Dedifferentiated amniotic fluid mesenchymal stem cell (primary cell): Measurements from ENCODE around the gene KMT2B.
A peak's percentile ranks its signal among the peaks of the same experiment; 100 is the strongest.
"Not testable (repeated sequence)": the region's sequence is repeated elsewhere in the genome, so short reads cannot be mapped to it uniquely, and the experiment has no call there.

Experiments used
- DNase-seq: peaks from one replicate; pipeline ENCODE4 v3.0.0-alpha.2; 2016; ENCODE audit errors: extremely low spot score

The KMT2B gene, protein sequence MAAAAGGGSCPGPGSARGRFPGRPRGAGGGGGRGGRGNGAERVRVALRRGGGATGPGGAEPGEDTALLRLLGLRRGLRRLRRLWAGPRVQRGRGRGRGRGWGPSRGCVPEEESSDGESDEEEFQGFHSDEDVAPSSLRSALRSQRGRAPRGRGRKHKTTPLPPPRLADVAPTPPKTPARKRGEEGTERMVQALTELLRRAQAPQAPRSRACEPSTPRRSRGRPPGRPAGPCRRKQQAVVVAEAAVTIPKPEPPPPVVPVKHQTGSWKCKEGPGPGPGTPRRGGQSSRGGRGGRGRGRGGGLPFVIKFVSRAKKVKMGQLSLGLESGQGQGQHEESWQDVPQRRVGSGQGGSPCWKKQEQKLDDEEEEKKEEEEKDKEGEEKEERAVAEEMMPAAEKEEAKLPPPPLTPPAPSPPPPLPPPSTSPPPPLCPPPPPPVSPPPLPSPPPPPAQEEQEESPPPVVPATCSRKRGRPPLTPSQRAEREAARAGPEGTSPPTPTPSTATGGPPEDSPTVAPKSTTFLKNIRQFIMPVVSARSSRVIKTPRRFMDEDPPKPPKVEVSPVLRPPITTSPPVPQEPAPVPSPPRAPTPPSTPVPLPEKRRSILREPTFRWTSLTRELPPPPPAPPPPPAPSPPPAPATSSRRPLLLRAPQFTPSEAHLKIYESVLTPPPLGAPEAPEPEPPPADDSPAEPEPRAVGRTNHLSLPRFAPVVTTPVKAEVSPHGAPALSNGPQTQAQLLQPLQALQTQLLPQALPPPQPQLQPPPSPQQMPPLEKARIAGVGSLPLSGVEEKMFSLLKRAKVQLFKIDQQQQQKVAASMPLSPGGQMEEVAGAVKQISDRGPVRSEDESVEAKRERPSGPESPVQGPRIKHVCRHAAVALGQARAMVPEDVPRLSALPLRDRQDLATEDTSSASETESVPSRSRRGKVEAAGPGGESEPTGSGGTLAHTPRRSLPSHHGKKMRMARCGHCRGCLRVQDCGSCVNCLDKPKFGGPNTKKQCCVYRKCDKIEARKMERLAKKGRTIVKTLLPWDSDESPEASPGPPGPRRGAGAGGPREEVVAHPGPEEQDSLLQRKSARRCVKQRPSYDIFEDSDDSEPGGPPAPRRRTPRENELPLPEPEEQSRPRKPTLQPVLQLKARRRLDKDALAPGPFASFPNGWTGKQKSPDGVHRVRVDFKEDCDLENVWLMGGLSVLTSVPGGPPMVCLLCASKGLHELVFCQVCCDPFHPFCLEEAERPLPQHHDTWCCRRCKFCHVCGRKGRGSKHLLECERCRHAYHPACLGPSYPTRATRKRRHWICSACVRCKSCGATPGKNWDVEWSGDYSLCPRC (N-terminal part only)

DNA sequence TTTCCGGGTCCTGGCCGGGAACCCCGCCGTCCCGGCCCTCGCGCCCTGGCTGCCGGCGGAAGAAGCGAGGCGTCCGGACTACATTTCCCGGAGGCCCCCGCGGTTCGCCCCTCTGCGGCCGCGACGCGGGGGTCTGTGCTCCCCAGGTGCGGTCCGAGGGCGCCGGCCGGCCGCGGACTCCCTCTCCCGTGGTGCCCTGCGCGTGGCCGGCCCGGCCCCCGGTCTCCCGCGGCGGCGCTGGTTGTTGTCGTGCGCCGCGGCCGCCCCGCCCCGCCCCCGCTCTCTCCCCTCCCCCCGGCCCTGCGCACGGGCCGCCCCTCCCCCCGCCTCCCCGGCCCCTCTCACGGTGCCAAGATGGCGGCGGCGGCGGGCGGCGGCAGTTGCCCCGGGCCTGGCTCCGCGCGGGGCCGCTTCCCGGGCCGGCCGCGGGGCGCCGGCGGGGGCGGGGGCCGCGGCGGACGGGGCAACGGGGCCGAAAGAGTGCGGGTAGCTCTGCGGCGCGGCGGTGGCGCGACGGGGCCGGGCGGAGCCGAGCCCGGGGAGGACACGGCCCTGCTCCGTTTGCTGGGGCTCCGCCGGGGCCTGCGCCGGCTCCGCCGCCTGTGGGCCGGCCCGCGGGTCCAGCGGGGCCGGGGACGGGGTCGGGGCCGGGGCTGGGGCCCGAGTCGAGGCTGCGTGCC, at the start of gene KMT2B:
Gene KMT2B, plus strand, starts transcription at position 339 of the 680 bp plus-strand sequence. Its CDS starts 16 bp downstream, at position 355.
- peak; percentile 87 for DNase-seq

DNA sequence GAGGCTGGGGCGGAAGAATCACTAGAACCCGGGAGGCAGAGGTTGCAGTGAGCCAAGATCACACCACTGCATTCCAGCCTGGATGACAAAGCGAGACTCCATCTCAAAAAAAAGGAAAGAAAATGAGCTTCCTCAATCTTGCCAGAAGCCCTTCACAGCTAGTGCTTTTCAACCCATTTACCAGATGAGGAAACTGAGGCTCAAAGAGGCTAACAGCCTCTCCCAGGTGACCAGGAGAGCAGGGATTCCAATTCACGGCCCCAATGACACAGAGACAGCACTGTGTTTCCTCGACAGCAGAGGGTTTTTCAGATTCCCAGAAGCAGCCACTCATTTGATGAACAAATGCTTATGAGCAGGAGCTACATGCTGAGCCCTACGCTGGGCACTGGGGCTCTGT, 48.2 kb upstream of the KMT2B start:
- no peak for DNase-seq

DNA sequence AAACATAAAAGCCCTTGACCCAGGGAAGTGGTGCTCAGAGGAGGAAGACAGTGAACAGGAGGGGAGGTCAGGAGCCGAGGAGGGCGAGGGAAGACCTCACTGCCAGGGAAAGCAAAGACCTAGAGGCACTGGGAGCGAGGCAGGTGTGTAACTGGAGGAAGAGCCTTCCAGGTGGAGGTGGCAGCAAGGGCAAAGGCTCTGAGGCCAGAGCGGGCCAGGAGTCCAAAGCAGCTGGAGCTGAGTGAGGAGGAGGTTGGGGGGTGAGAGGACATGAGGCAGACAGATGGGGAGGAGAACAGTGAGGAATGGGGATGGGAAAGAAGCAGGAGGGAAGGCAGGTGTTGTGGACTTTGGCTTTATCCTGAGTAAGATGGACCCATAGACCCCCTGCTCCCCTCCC, 47.8 kb upstream of the KMT2B start:
- DNase-seq, result no peak

DNA sequence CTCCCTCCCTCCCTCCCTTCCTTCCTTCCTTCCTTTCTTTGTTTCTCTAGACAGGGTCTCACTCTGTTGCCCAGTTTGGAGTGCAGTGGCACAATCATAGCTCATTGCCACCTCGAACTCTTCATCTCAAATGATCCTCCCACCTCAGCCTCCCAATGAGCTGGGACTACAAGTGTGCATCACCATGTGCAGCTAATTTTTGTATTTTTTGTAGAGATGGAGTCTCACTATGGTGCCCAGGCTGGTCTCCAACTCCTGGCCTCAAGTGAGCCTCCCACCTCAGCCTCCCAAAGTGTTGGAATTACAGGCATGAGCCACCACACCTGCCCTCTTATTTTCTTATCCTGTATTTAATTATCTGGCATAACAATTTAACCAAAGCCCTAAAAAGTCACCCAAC, 47.1 kb upstream of the KMT2B start:
- no peak for DNase-seq

- no peak for DNase-seq
Measured at GRCh38 chr19:35671818-35672217, 46.0 kb upstream of the KMT2B start.

DNA sequence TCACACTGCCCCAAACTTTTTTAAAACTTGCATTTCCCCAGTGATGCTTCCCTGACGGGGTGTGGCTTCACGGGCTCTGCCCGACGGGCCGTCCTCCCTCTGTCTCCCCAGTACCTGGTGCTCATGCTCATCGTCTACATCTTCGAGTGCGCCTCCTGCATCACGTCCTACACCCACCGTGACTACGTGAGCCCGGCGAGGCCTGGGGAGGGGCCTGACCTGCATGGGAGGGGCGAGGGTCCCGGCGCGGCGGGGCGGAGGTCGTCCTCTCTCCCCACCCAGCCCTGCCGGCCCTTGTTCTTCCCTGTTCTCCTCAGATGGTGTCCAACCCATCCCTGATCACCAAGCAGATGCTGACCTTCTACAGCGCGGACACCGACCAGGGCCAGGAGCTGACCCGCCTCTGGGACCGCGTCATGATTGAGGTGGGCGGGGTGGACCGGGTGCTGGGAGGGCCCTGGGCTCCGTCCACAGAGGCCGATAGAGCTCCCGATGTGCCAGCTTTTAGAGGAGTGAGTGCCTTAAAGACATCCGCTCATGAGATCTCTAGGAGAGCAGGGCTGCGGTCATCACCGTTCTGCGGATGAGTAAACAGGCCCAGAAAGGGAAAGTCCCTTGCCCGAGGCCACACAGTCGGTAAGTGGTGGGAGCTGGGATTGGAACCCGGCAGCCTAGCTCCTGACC, 44.5 kb upstream of the KMT2B start:
- DNase-seq, result peak; percentile 52

GRCh38 chr19:35675589-35676140, 42.1 kb upstream of the KMT2B start:
- no peak for DNase-seq

DNA sequence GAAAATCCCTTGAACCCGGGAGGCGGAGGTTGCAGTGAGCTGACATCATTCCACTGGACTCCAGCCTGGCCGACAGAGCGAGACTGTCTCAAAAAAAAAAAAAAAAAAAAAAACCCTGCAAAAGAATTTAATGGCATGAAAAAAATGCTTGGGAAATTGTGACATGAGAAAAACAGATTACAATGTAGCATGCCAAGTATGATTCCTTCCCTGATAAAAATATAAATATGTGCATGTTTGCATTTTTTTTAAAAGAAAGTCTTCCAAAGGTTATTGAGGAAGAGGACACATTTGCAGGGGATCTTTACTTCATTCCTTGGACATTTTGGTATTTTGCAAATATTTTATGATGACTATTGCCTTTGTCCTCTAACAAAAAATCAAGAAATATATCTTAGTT, 28.0 kb upstream of the KMT2B start:
- DNase-seq, result peak; percentile 36

- not testable (repeated sequence) for DNase-seq
Measured at GRCh38 chr19:35691106-35691505, 26.7 kb upstream of the KMT2B start.

DNA sequence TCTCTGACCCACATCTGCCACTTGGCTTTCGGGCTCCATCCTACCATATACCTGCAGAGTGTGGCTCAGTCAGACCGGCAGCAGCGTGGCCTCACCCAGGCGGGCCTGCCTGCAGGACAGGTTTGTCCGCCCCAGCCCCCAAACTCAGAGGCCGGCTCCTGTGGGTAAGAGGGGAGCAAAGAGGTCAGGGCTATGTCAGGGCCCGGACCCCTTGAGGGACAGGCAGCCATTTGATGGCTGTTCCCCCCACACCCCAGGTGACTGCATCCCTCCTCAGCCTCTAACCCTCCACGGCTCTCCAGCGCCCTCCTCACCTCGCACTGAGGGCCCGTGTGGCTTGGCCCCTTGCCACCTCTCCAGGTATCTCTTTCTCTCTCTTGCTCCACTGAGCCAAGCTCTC, 25.8 kb upstream of the KMT2B start:
- no peak for DNase-seq

- no peak for DNase-seq
Measured at GRCh38 chr19:35693422-35693821, 24.4 kb upstream of the KMT2B start.

DNA sequence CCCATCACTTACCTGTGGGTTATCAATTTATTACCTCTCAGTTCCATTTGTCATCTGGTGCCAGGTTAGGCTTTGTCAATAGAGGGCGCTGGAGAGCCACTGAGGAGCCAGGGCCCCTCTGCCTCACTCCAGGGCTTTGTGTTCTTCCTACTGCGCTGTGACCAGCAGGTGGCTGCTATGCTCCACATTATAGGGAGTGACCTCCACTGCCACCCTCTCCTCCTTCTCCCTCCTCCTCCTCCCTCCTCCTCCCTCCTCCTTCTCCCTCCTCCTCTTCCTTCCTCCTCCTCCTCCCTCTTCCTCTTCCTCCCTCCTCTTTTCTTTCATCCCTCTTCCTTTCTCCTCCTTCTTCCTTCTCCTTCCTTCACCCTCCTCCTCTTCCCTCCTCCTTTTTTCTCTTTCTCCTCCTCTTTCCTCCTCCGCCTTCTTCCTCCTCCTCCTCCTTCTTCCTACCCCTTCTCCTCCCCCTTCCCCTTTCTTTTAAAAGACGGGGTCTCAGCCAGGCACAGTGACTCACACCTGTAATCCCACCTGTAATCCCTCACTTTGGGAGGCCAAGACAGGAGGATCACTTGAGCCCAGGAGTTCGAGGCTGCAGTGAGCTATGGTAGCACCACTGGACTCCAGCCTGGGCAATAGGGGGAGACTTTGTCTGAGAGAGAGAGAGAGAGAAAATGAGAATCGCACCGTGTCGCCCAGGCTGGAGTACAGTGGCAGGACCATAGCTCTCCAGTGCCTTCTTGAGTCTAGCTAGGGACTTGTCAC, 23.8 kb upstream of the KMT2B start:
- peak; percentile 75 for DNase-seq

- no peak for DNase-seq
Measured at GRCh38 chr19:35695895-35696422, 21.8 kb upstream of the KMT2B start.

DNA sequence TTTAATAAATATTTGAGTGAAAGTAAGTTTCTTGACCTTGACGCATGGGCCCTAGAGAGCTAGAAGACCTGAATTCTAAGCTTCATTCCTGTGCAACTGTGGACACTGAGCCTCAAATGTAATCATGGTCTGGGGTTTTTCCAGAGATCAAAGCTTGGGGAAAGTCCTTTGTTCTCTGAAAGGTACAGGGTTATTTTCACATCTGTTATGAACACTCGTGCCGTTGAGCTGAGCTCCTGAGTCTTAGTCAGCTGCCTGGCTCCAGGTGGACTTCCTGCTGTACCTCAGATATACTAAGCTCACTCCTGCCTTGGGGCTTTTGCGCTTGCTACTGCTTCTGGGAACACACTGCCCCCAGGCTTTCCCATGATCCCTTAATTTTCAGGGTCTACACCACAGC, 21.0 kb upstream of the KMT2B start:
- DNase-seq, result no peak

- peak; percentile 95 for DNase-seq
Measured at GRCh38 chr19:35702223-35703012, 15.4 kb upstream of the KMT2B start.

GRCh38 chr19:35703343-35703742, 14.5 kb upstream of the KMT2B start:
- DNase-seq, result no peak

- DNase-seq, result no peak
Measured at GRCh38 chr19:35704218-35704617, 13.6 kb upstream of the KMT2B start, which contains the start of gene ZBTB32. Gene ZBTB32, plus strand, starts transcription at chr19:35704558. Its CDS starts 10,069 bp downstream, at chr19:35714627.

- no peak for DNase-seq
Measured at GRCh38 chr19:35708391-35708790, 9.4 kb upstream of the KMT2B start.
